GM18867 (cell line): ENCODE measurements around the gene PLA2G10.
"Not testable (repeated sequence)": the region's sequence is repeated elsewhere in the genome, so short reads cannot be mapped to it uniquely, and the experiment has no call there.

Experiments used
- ATAC-seq: cut with Tn5 transposase; IDR thresholded peaks from one replicate; pipeline ENCODE4 v1.9.1; 2021; ENCODE audit warnings: mild to moderate bottlenecking, moderate library complexity; ENCODE audit not compliant: unreplicated experiment

The PLA2G10 gene, protein sequence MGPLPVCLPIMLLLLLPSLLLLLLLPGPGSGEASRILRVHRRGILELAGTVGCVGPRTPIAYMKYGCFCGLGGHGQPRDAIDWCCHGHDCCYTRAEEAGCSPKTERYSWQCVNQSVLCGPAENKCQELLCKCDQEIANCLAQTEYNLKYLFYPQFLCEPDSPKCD

DNA sequence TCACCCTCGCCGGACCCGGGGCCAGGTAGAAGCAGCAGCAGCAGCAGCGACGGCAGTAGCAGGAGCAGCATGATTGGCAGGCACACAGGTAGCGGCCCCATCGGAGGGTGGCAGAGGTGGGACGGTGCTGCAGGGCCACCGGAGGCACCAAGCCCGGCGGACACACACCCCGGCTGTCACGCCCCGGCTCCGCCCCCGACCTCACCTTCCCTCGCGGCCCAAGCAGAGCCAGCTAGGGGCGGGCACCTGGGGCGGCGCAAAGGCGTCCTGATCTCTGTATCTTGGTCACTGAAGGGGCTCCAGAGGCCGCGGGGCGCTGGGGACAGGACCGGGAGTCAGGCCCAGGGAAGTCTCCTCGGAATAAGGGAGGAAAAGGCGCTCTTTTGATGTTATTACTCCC lies at the start of gene PLA2G10:
Gene PLA2G10 (minus strand): TSS at position 180 of the 400 bp plus-strand sequence. CDS start 79 bp downstream, at position 101.
- not testable (repeated sequence) for ATAC-seq

DNA sequence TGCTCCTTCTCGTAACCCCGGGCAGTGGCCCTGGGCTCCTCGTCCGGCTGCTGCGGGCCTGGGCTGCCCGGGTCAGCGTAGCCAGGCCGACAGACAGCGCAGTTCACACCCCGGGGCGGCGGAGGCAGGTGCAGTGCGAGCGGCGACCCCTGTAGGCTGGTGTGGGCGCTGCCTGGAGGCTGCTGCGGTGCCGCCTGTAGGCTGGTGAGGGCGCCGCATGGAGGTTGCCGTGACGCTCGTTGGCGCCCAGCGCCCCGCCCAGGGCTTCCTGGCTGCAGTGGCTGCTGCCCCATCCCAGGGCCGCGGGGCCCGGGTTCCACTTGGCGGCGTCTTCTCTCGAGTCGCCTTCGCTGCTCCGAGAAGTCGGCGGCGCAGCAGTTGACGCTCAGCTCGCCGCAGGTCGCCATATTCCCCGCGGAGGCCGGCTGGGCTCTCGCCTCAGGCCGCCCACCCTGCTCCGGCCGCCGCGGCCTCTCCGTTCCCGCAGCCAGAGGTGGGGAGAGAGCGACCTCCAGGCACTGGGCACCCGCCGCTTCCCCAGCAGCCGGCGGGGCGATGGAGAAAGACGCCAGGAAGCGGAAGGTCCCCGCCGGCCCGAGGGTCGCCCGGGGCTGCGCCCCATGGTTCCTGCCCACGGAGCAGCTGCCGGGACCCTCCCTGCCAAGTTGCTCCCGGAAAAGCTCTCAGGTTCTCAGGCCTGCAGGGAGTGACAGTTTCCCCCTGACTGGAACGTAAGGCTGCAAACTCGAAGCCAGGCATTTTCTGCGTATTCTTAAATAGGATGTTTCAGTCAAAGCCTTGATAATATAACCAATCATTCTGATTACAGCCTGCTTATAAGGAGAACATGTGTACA lies 48.4 kb upstream of the PLA2G10 start, which contains the start of gene NPIPA2:
Gene NPIPA2 (plus strand): TSS at position 261 of the 856 bp plus-strand sequence. CDS start 5,533 bp downstream, outside the sequence.
- peak; percentile 99 for ATAC-seq

DNA sequence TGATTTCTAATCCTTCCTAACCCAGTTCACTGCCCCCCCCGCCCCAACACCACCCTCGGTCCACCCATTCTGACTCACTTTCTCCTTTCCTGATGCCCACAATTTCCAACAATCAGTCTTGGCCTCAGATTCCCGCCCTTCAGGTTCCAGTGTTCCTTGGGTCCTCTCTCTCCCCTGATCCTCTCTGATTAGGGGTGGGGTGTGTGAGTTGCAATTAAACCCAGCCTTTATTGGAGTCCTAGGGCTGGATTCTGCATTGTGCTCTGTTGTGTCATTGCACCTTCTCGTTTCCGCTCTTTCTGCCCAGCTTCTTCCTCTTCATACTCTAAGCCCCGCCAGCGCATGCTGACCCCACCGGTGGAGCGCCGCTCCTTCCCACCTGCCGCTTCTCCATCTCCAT lies 47.7 kb upstream of the PLA2G10 start:
- ATAC-seq = not testable (repeated sequence)

DNA sequence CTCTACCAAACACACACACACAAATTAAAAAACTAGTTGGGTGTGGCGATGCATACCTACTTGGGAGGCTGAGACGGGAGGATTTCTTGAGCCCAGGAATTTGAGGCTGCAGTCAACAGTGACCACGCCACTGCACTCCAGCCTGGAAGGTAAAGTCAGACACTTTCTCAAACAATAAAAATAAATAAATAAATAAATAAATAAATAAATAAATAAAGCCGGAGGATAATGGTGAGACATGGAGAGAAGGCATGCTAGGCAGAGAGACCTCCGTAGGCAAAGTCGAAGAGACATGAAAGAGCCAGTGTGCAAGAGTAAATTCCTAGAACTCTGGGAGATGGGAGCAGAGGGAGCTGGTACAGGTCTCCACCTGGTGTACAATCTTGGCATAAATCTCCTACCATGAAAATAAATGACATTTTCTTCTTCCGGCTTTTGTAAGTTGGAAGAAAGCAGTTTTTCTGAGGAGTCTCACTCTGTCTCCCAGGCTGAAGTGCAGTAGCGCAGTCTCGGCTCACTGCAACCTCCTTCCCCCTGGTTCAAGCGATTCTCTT lies 46.8 kb upstream of the PLA2G10 start:
- not testable (repeated sequence) for ATAC-seq

DNA sequence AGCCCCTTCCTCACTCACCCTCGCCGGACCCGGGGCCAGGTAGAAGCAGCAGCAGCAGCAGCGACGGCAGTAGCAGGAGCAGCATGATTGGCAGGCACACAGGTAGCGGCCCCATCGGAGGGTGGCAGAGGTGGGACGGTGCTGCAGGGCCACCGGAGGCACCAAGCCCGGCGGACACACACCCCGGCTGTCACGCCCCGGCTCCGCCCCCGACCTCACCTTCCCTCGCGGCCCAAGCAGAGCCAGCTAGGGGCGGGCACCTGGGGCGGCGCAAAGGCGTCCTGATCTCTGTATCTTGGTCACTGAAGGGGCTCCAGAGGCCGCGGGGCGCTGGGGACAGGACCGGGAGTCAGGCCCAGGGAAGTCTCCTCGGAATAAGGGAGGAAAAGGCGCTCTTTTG lies 39.1 kb upstream of the PLA2G10 start:
- ATAC-seq = not testable (repeated sequence)

DNA sequence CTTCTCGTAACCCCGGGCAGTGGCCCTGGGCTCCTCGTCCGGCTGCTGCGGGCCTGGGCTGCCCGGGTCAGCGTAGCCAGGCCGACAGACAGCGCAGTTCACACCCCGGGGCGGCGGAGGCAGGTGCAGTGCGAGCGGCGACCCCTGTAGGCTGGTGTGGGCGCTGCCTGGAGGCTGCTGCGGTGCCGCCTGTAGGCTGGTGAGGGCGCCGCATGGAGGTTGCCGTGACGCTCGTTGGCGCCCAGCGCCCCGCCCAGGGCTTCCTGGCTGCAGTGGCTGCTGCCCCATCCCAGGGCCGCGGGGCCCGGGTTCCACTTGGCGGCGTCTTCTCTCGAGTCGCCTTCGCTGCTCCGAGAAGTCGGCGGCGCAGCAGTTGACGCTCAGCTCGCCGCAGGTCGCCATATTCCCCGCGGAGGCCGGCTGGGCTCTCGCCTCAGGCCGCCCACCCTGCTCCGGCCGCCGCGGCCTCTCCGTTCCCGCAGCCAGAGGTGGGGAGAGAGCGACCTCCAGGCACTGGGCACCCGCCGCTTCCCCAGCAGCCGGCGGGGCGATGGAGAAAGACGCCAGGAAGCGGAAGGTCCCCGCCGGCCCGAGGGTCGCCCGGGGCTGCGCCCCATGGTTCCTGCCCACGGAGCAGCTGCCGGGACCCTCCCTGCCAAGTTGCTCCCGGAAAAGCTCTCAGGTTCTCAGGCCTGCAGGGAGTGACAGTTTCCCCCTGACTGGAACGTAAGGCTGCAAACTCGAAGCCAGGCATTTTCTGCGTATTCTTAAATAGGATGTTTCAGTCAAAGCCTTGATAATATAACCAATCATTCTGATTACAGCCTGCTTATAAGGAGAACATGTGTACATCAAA lies 9.3 kb upstream of the PLA2G10 start, which contains the start of gene NPIPA3:
Gene NPIPA3 (plus strand): TSS at position 256 of the 856 bp plus-strand sequence. CDS start 5,533 bp downstream, outside the sequence.
- peak; percentile 98 for ATAC-seq

DNA sequence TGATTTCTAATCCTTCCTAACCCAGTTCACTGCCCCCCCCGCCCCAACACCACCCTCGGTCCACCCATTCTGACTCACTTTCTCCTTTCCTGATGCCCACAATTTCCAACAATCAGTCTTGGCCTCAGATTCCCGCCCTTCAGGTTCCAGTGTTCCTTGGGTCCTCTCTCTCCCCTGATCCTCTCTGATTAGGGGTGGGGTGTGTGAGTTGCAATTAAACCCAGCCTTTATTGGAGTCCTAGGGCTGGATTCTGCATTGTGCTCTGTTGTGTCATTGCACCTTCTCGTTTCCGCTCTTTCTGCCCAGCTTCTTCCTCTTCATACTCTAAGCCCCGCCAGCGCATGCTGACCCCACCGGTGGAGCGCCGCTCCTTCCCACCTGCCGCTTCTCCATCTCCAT lies 8.6 kb upstream of the PLA2G10 start:
- ATAC-seq = not testable (repeated sequence)

DNA sequence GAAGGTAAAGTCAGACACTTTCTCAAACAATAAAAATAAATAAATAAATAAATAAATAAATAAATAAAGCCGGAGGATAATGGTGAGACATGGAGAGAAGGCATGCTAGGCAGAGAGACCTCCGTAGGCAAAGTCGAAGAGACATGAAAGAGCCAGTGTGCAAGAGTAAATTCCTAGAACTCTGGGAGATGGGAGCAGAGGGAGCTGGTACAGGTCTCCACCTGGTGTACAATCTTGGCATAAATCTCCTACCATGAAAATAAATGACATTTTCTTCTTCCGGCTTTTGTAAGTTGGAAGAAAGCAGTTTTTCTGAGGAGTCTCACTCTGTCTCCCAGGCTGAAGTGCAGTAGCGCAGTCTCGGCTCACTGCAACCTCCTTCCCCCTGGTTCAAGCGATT lies 7.8 kb upstream of the PLA2G10 start:
- not testable (repeated sequence) for ATAC-seq

DNA sequence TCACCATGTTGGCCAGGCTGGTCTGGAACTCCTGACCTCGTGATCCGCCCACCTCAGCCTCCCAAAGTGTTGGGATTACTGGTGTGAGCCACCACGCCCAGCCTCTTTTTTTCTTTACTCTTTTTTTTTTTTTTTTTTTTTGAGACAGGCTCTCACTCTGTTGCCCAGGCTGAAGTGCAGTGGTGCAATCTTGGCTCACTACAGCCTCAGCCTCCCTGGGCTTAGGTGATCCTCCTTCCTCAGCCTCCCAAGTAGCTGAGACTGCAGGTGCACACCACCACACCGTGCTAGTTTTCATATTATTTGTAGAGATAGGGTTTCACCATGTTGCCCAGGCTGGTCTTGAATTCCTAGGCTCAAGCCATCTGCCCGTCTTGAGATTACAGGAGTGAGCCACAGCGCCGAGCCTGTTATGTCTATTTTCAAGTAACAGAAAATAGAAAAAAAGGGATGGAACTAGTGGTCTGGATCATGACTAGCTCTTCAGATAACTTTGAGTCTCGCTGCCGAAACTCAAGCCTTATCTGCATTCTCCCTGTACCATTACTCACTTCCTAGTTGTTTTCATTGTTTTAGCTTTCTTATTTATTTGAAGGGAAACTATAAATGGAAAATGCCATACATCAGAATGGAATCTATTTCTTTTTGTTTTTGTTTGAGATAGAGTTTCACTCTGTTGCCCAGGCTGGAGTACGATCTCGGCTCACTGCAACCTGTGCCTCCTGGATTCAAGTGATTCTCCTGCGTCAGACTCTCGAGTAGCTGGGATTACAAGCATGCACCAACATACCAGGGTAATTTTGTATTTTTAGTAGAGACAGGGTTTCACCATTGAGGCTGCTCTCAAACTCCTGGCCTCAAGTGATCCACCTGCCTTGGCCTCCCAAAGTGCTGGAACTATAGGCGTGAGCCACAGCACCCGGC lies 8.0 kb downstream of the PLA2G10 start:
- not testable (repeated sequence) for ATAC-seq

DNA sequence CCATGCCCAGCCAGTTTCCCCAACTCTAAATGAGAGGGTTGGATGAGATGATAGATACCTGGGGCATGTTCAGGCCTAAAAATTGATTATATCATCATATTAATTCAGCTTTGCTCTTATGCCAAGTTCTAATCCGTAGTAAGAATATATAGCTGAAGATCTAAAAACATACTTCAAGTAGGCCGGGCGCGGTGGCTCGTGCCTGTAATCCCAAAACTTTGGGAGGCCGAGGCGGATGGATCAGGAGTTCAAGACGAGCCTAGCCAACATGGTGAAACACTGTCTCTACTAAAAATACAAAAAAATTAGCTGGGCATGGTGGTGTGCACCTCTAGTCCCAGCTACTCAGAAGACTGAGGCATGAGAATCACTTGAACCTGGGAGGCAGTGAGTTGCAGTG lies 12.0 kb downstream of the PLA2G10 start:
- no peak for ATAC-seq

DNA sequence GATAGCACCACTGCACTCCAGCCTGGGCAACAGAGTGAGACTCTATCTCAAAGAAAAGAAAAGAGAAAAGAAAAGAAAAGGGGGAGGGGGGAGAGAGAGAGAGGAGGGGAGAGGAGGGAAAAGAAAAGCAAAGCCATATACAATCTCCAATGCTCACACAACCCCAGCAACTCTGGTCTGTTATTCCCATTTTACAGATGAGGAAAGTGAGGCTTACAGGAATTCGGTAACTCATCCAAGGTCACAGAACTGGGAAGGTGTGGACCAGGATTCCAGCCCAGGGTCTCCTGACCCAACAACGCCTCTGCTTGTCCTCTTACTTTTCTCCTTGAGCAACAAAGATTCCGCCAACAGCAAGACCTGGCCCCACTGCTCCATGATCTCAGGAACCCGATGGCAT lies 13.0 kb downstream of the PLA2G10 start:
- no peak for ATAC-seq

DNA sequence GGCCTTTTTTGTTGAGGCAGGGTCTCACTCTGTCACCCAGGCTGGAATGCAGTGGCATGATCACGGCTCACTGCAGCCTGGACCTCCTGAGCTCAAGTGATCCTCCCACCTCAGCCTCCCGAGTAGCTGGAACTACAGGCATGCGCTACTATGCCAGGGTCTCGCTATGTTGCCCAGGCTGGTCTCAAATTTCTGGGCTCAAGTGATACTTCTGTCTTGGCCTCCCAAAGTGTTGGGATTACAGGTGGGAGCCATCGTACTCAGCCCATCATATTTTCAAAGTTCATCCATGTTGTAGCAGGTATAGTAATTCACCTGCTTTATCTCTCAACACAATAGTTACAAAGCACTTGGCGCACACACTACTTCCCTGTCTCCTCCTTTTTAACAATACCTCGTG lies 13.7 kb downstream of the PLA2G10 start:
- ATAC-seq = not testable (repeated sequence)

DNA sequence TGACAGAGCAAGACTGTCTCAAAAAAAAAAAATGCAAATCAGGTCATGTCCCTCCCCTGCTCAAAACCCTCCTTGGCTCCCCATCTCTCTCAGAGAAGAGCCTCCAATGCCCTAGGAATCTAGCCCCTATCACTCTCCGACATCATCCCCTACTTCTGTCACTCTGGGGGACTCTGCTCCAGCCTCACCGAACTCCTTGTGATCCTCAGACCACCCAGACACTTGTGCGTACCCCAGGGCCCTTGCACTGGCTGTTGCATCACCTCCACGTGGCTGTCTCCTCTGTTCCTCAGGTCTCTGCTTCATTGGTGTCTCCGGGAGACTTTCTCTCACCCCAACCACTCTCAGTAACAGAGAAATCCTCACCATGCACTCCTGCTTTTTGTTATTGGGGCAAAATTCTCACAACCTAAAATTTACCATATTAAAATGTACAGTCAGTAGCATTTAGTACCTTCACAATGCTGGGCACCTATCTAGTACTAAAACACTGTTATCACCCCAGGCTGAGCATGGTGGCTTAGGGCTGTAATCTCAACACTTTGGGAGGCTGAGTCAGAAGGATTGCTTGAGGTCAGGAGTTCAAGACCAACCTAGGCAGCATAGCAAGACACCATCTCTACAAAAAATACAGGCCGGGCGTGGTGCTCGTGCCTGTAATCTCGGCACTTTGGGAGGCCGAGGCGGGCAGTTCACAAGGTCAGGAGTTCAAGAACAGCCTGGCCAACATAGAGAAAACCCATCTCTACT lies 15.2 kb downstream of the PLA2G10 start:
- no peak for ATAC-seq

DNA sequence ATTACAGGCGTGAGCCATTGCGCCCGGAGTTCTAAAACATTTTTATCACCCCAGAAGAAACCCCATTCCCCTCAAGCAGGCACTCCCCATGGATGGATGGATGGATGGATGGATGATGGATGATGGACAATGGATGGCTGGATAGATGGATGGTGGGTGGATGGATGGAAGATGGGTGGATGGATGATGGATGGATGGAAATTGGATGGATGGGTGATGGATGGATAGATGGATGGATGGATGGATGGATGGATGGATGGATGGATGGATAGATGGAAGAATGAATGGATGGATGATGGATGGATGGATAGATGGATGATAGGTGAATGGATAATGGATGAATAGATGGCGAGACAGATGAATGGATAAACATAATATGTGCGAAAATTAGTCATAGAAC lies 16.5 kb downstream of the PLA2G10 start:
- ATAC-seq = no peak

DNA sequence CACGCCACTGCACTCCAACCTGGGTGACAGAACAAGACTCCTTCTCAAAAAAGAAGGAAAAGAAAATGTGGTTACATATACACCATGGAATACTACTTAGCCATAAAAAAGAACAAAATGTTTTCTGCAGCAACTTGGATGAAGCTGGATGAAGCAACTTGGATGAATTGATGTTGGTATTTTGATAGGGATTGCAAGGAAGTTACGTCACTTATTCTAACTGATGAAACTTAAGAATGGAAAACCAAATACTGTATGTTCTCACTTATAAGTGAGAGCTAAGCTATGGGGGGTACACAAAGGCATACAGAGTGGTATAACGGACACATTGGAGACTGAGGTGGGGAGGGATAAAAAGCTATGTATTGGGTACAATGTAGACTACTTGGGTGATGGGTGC lies 17.5 kb downstream of the PLA2G10 start:
- ATAC-seq = no peak

DNA sequence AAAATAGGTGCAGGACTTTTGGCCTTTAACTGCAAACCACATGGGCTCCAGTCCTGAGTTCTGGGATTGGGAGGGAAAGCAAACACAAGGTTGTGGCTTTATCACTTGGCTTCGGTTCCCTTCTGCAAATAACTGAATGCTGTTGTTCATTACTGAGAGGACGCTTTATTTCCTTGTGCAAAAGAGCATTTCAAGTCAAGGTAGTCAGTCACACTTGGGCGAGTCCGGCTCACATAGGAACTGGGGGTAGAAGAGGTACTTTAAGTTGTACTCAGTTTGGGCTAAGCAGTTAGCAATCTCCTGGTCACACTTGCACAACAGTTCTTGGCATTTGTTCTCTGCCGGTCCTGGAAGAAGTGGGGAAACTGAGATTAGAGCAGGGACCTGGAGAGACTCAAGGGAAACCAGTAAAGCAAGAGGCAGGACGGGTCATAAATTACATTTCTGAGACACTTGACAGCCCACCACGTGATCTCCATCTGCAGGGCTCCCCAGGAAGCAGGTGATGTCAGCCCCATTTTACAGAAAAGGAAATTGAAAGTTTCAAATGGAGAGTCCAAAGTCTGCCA lies 21.6 kb downstream of the PLA2G10 start:
- ATAC-seq = peak; percentile 80

DNA sequence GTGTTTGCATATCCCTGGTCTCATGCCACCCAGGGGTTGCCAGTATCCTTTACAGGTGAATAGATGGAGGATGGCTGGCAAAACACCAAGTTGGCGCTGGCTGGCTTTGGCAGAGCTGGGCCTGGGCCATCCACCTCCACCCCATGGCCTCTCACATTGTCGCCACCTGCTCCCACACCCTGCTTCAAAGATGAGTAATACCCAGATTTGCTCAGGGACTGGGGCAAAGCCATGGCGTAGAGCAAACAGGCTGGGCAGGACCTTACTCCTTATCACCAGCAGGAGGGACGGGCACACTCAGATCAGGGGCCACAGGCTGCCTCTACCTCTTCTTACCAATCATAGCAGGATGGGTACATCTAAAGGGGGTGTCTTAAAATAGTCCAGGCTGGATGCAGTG lies 24.3 kb downstream of the PLA2G10 start:
- ATAC-seq = no peak

DNA sequence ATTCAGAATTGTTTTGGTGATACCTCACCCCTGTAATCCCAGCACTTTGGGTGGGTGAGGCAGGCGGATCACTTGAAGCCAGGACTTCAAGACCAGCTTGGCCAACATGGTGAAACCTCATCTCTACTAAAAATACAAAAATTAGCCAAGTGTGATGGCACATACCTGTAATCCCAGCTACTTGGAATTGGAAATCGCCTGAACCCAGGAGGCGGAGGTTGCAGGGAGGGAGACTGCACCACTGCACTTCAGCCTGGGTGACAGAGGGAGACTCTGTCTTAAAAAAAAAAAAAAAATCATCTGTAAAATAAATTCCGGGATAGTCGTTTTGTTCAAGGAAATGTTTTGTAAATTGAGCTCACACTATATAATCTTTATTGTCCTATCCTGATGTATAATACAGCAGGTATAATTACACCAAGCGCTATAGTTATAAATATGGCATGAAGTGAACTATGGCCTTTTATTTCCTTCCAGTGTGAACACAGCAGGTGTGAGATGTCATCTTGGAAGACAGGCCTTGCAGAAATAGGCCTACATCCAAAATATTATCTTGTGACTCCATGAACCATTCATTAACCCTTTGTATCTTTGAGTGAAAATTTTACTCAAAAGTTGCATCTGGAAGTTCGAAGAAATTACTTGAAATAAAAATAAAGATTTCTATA lies 25.4 kb downstream of the PLA2G10 start:
- no peak for ATAC-seq
